Measurements from ENCODE around the gene RAD51C.
"Not testable (repeated sequence)": the region's sequence is repeated elsewhere in the genome, so short reads cannot be mapped to it uniquely, and the experiment has no call there.

RAD51C gene

DNA sequence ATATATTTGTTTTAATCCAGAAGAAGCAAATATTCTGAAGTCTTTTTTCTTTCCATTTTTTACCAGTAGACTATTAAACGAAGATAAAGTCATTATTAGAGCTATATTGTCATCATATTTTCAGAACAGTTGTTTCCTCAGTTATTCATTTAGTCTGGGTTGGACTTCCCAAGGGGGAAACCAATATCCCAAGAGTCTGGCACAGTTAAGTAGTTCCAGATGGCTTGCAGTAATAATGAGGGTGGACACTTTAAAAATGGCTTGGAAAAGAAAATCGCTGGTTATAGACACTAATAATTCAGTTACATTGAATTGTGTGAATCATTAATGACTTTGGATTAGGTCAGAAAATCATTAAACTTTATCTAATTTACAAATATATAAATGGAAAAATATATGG lies 67.1 kb downstream of the RAD51C start:
- no peaks in the 10 kb centered on the region for H3K36me3 ChIP-seq (ENCODE audit: control insufficient read depth, insufficient read depth, low read length)
- H3K27me3 ChIP-seq (ENCODE audit: control insufficient read depth, insufficient read depth, low read length): peaks cover 20% of the 10 kb centered on the region
- no peaks in the 10 kb centered on the region for H3K9me3 ChIP-seq (ENCODE audit: control insufficient read depth, insufficient read depth, low read length)
- peaks cover 6% of the 10 kb centered on the region; the same call in 1 of the 2 replicates for H3K4me1 ChIP-seq (ENCODE audit: control insufficient read depth, insufficient read depth, low read length)
- no peak overlapping the region for H3K9ac ChIP-seq (ENCODE audit: low read depth, low read length)
- H3K27ac ChIP-seq (ENCODE audit: low read depth, low read length): no peak overlapping the region
- H3K4me3 ChIP-seq (ENCODE audit: low read depth, low read length): no peak overlapping the region

DNA sequence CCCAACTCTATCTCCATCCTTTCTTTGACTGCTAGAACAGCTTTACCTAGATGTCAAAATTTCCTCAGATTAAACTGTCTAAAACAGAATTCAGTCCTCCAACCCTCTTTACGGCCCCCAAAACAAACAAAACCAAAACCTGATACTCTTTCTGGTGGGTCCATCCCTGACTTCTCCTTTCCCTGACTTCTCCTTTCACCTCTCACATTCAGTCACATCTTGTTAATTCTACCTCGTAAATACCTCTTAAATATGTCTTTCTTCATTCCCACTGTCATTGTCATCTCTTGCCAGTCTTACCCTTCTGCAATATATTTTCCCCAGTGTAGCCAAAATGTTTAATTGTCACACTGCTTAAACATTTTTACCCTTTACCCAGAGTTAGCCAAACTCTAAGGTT lies 67.8 kb downstream of the RAD51C start:
- Histone ChIP-seq H3K9ac (ENCODE audit: low read depth, low read length) (no peak overlapping the region), H3K36me3 (ENCODE audit: control insufficient read depth, insufficient read depth, low read length) (no peaks in the 10 kb centered on the region), H3K4me3 (ENCODE audit: low read depth, low read length) (no peak overlapping the region), H3K9me3 (ENCODE audit: control insufficient read depth, insufficient read depth, low read length) (no peaks in the 10 kb centered on the region), H3K27ac (ENCODE audit: low read depth, low read length) (no peak overlapping the region), H3K4me1 (ENCODE audit: control insufficient read depth, insufficient read depth, low read length) (peaks cover 6% of the 10 kb centered on the region; the same call in 1 of the 2 replicates), H3K27me3 (ENCODE audit: control insufficient read depth, insufficient read depth, low read length) (peaks cover 16% of the 10 kb centered on the region)

DNA sequence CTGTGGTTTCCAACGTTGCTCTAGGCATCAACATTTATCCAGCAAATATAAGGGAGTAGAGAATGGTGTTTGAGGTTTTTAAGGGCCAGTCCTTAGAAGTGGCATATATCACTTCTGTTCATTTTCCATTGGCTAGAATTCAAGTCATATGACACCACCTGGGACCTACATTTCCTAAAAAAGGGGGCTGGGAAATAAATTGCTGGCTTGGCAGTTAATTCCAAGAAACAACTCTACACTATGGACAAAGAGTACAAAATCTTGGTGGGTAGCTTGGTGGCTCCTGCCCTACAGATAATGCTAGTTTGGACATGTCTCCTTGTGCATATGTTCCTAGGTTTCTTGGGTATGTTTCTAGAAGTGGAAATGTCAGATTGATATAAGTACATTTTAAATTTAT lies 70.9 kb downstream of the RAD51C start:
- Histone ChIP-seq H3K9me3 (ENCODE audit: control insufficient read depth, insufficient read depth, low read length) (no peaks in the 10 kb centered on the region), H3K4me3 (ENCODE audit: low read depth, low read length) (no peak overlapping the region), H3K9ac (ENCODE audit: low read depth, low read length) (no peak overlapping the region), H3K36me3 (ENCODE audit: control insufficient read depth, insufficient read depth, low read length) (no peaks in the 10 kb centered on the region), H3K27me3 (ENCODE audit: control insufficient read depth, insufficient read depth, low read length) (no peaks in the 10 kb centered on the region), H3K4me1 (ENCODE audit: control insufficient read depth, insufficient read depth, low read length) (no peaks in the 10 kb centered on the region), H3K27ac (ENCODE audit: low read depth, low read length) (no peak overlapping the region)

DNA sequence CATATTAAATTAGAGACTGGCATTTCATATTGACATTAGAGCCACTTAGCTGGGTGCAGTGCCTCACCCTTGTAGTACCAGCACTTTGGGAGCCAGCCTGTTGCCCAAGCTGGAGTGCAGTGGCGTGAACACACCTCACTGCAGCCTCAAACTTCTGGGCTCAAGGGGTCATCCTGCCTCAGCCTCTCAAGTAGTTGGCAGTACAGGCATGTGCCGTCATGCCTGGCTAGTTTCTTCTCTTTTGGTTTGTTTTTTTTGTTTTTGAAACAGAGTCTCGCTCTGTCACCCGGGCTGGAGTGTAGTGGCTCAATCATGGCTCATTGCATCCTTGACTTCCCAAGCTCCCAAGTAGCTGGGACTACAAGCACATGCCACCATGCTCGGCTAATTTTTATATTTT lies 72.0 kb downstream of the RAD51C start:
- no peak overlapping the region for H3K4me3 ChIP-seq (ENCODE audit: low read depth, low read length)
- no peak overlapping the region for H3K9ac ChIP-seq (ENCODE audit: low read depth, low read length)
- H3K27me3 ChIP-seq (ENCODE audit: control insufficient read depth, insufficient read depth, low read length): no peaks in the 10 kb centered on the region
- no peaks in the 10 kb centered on the region for H3K9me3 ChIP-seq (ENCODE audit: control insufficient read depth, insufficient read depth, low read length)
- no peaks in the 10 kb centered on the region for H3K36me3 ChIP-seq (ENCODE audit: control insufficient read depth, insufficient read depth, low read length)
- H3K27ac ChIP-seq (ENCODE audit: low read depth, low read length): no peak overlapping the region
- H3K4me1 ChIP-seq (ENCODE audit: control insufficient read depth, insufficient read depth, low read length): no peaks in the 10 kb centered on the region

- H3K4me1 ChIP-seq (ENCODE audit: control insufficient read depth, insufficient read depth, low read length); H3K9me3 ChIP-seq (ENCODE audit: control insufficient read depth, insufficient read depth, low read length); H3K4me3 ChIP-seq (ENCODE audit: low read depth, low read length); H3K27me3 ChIP-seq (ENCODE audit: control insufficient read depth, insufficient read depth, low read length); H3K9ac ChIP-seq (ENCODE audit: low read depth, low read length); H3K27ac ChIP-seq (ENCODE audit: low read depth, low read length); H3K36me3 ChIP-seq (ENCODE audit: control insufficient read depth, insufficient read depth, low read length): not testable (repeated sequence)
Measured at GRCh38 chr17:58778482-58778881, 86.1 kb downstream of the RAD51C start.

DNA sequence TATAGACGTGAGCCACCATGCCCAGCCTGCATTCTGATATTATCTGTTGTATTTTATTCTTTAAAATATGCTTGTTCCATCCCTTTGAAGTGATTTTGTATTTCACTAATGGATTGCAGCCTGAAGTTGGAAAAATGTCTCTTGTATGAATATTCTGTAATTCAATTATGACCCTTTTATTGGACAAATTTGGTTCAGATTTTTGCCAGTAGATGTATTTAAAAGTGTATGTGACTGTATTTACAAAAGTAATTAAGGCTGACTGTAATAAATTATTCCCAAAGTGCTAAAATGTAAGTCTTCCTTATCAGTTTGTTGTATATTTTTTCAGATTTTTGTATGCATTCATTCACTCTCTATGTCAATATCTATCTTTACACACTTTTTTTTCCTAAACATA lies 87.0 kb downstream of the RAD51C start:
- Histone ChIP-seq H3K4me3 (ENCODE audit: low read depth, low read length) (no peak overlapping the region), H3K36me3 (ENCODE audit: control insufficient read depth, insufficient read depth, low read length) (no peaks in the 10 kb centered on the region), H3K4me1 (ENCODE audit: control insufficient read depth, insufficient read depth, low read length) (no peaks in the 10 kb centered on the region), H3K9me3 (ENCODE audit: control insufficient read depth, insufficient read depth, low read length) (no peaks in the 10 kb centered on the region), H3K27ac (ENCODE audit: low read depth, low read length) (no peak overlapping the region), H3K27me3 (ENCODE audit: control insufficient read depth, insufficient read depth, low read length) (no peaks in the 10 kb centered on the region), H3K9ac (ENCODE audit: low read depth, low read length) (no peak overlapping the region)

- H3K4me3 ChIP-seq (ENCODE audit: low read depth, low read length): no peak overlapping the region
- no peak overlapping the region for H3K9ac ChIP-seq (ENCODE audit: low read depth, low read length)
- no peaks in the 10 kb centered on the region for H3K9me3 ChIP-seq (ENCODE audit: control insufficient read depth, insufficient read depth, low read length)
- H3K27ac ChIP-seq (ENCODE audit: low read depth, low read length): no peak overlapping the region
- H3K36me3 ChIP-seq (ENCODE audit: control insufficient read depth, insufficient read depth, low read length): no peaks in the 10 kb centered on the region
- no peaks in the 10 kb centered on the region for H3K27me3 ChIP-seq (ENCODE audit: control insufficient read depth, insufficient read depth, low read length)
- no peaks in the 10 kb centered on the region for H3K4me1 ChIP-seq (ENCODE audit: control insufficient read depth, insufficient read depth, low read length)
Measured at GRCh38 chr17:58783380-58783779, 91.0 kb downstream of the RAD51C start.

GRCh38 chr17:58785097-58785496 lies 92.7 kb downstream of the RAD51C start:
- H3K4me1 ChIP-seq (ENCODE audit: control insufficient read depth, insufficient read depth, low read length): no peaks in the 10 kb centered on the region
- no peaks in the 10 kb centered on the region for H3K36me3 ChIP-seq (ENCODE audit: control insufficient read depth, insufficient read depth, low read length)
- H3K9ac ChIP-seq (ENCODE audit: low read depth, low read length): no peak overlapping the region
- H3K27ac ChIP-seq (ENCODE audit: low read depth, low read length): no peak overlapping the region
- no peaks in the 10 kb centered on the region for H3K27me3 ChIP-seq (ENCODE audit: control insufficient read depth, insufficient read depth, low read length)
- H3K9me3 ChIP-seq (ENCODE audit: control insufficient read depth, insufficient read depth, low read length): no peaks in the 10 kb centered on the region
- H3K4me3 ChIP-seq (ENCODE audit: low read depth, low read length): no peak overlapping the region

Data from HUES48 (cell line).